SW480 (cell line): ENCODE results near the gene KCTD17.
"Not testable (repeated sequence)": the region's sequence is repeated elsewhere in the genome, so short reads cannot be mapped to it uniquely, and the experiment has no call there.

ENCODE experiments used
- DNase-seq: peaks from one replicate; pipeline ENCODE4 v3.0.0-alpha.2; 2016; ENCODE audit warnings: low spot score

Gene KCTD17

GRCh38 chr22:37060801-37061610 lies 9.5 kb downstream of the KCTD17 start:
- no peak for DNase-seq

DNA sequence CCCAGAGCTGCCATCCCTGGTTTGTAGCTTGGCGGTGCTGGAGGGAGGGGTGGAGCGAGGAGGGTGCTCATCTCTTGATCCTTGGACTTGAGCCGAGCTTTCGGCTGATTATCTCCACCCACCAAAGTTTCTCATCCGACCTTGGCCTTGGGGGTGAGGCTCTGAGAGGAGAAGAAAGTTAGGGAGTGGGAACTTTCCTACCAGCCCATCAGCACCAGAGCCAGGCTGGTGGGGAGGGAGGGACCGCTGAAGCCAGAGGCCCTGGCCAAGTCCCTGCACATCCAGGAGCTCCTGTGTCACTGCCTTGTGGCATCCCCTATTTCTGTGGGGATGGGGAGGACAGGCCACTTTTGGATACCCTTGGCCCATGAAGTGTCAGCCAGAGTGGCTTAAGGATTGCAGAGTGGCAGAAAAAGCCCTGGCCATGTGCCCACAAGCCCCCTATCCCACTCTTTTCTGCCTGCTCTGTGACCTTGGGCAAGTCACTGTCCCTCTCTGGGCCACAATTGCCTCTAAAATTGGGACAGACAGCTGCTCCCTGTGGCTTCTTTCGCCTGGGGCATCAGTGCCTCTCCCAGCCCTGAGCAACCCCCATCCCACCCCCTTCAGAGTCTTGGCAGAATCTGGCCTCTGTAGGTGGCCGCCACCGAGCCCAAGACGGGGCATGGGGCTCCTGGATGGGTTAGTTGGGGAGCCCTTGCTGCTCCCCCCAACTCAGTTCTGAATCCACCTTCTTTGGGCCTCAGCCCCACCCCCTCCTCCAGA lies 10.3 kb downstream of the KCTD17 start:
- DNase-seq, result no peak

- no peak for DNase-seq
Measured at GRCh38 chr22:37062376-37062675, 10.8 kb downstream of the KCTD17 start.

DNA sequence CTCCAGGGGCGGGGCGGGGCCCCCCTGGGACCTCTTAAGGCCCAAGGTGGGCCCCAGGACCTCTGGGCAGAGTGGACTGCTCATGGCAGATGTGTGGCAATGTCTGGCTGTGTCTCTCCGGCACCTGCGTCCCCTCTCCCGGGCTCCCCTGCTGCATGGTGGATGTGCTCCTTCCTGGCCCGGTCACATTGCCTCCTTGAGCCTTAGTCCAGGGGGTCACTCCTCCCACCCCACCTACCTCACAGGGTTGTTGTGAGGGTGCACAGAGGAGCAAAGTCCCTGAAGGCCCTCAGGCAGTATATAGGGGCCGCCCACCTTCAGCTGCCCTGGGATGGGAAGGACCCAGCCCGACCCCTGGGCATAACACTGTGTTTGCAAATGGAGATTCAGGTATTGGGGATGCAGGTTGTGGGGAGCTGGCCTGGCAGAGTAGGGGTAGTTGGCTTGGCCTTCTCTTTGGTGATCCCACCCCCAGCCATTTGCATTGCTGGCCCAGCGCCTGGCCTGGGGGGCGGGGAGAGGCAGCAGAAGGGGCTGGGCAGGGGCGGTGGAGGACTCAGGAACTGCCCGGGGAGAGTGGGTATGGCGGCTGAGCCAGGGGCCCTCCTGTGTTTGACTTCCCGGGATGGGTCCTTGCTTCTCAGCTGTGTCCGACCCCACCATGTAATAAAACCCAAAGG lies 11.3 kb downstream of the KCTD17 start:
- DNase-seq, result no peak

- peak; percentile 43 for DNase-seq
Measured at GRCh38 chr22:37063431-37064420, 12.2 kb downstream of the KCTD17 start.

DNA sequence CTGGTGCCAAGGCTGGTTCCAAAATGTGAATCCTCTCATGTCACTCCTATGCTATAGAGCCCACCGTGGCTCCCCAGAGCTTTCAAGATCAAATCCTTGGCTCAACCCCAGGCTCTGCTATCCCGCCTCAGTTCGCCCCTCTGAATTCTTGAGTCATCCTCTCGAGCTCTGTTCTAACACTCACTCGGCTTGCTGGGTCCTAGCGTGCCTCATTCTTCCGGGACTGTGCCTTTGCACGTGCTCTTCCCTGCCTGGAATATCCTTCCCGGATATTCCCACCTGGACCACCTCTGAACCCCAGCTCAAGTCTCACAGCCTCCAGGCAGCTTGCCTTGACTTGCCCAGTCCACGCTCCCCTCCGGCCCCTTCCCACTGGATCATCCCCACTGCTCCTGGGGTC lies 13.0 kb downstream of the KCTD17 start:
- DNase-seq, result no peak

DNA sequence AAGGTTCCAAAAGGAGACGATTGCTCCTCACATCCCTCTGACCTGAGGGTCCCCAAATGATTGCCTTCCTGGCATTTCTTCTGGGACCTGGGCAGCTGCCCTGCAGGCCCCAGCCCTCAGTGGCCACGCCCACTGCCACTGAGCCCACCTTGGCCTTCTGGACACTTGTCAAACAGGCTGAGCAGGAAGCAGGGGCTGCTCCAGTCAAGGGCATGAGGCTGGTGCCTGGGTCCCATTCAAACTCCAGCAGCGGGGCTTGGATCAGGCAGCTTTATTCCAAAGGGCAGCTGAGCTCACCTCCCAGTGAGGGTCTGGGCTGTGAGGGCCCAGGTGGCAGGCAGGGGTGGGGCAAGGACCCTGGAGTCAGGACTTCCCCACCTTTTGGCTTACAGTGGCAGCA lies 13.6 kb downstream of the KCTD17 start:
- no peak for DNase-seq

GRCh38 chr22:37065961-37066360 lies 14.4 kb downstream of the KCTD17 start:
- no peak for DNase-seq

- DNase-seq, result no peak
Measured at GRCh38 chr22:37067428-37067827, 15.9 kb downstream of the KCTD17 start.

DNA sequence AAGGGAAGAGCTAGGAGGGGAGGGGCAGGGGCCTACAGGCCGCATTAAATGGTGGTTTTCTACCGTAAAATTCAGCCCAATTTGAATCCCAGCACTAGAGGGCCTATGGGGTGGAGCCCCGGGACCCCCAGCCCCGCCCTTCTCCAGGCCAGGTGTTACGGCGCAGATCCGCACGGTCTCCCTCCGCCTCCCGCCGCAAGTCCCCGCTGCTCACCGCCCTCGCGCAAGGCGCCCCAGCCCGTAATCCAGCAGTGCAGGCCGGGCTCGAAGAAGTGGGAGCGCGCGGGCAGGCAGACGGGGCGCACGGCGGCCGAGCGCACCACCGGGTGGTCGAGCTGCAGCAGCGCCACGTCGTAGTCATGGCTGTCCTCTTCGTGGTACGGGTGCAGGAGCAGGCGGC lies 17.3 kb downstream of the KCTD17 start:
- DNase-seq, result no peak

DNA sequence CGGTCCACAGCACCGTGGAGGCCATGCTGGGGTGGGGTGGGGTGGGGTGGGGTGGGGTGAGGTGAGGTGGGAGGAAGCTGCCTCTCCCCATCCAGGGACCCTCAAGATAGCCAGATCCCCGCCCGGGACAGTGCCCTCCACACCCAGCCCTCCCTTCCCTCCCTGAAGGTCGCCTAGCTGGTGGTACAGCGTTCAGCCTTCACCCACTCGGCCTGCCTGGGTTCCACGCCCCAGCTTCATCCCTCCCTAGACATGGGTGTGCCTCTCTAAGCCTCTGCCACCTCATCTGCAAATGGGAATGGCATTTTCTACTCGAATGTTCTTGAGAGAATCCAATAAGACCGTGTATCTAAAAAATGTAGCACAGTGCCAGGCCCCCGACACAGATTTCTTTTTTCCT lies 17.8 kb downstream of the KCTD17 start:
- no peak for DNase-seq

GRCh38 chr22:37069719-37070118 lies 18.2 kb downstream of the KCTD17 start:
- DNase-seq, result no peak

DNA sequence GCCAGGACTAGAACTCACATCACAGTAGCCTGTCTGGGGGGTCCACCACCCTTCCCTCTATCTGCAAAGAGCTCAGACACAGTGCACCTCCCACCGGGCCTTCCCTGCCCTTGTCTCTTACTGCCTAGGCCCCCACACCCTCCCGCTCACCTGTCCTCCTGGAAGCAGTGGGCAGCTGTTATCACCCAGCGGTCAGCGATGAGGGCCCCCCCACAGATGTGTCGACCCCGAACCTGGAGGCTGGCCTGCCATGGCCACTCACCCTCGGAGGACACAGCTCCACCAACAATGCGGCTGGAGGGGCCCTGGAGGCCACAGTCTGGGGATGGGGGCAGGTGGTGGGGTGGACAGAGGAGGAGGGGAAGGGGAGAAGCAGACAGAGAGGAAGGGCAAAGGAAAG lies 18.8 kb downstream of the KCTD17 start:
- DNase-seq, result no peak

DNA sequence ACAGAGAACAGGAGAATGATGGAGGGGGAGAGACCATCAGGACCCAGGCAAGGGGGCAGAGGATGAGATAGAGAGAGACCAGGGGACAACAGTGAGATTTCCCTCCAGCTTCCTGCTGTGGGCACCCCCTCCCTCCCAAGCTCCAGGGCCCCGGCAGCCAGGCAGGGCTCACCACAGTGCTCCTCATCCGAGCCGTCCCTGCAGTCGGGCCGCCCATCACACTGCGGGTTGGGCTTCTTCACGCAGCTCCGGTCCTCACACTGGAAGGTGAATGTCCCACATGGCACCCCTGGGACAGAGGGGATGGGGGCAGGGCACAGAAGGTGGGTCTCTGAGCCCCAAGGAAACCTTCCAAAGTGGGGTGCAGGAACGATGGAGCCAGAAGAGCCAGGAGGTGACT lies 19.2 kb downstream of the KCTD17 start:
- DNase-seq, result no peak

DNA sequence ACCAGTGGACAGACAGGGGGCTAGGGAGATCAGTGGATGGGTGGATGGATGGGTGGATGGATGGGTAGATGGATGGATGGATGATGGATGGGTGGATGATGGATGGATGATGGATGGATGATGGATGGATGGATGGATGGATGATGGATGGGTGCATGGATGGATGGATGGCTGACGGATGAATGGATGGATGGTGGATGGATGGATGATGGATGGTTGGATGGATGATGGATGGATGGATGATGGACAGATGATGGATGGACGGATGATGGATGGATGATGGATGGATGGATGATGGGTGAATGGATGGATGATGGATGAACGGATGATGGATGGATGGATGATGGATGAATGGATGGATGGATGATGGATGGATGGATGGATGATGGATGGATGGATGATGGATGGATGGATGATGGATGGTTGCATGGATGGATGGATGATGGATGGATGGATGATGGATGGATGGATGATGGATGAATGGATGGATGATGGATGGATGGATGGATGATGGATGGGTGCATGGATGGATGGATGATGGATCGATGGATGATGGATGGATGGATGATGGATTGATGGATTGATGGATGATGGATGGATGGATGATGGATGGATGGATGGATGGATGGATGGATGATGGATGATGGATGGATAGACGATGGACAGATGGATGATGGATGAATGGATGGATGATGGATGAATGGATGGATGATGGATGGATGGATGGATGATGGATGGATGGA lies 20.5 kb downstream of the KCTD17 start:
- not testable (repeated sequence) for DNase-seq

DNA sequence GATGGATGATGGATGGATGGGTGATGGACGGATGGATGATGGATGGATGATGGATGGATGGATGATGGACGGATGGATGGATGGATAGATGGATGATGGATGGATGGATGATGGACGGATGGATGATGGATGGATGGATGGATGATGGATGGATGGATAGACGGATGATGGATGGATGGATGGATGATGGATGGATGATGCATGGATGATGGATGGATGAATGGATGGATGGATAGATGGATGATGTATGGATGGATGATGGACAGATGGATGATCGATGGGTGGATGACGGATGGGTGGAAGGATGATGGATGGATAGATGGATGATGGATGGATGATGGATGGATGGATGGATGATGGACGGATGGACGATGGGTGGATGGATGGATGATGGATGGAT lies 21.1 kb downstream of the KCTD17 start:
- no peak for DNase-seq

- no peak for DNase-seq
Measured at GRCh38 chr22:37074537-37074936, 23.0 kb downstream of the KCTD17 start.

DNA sequence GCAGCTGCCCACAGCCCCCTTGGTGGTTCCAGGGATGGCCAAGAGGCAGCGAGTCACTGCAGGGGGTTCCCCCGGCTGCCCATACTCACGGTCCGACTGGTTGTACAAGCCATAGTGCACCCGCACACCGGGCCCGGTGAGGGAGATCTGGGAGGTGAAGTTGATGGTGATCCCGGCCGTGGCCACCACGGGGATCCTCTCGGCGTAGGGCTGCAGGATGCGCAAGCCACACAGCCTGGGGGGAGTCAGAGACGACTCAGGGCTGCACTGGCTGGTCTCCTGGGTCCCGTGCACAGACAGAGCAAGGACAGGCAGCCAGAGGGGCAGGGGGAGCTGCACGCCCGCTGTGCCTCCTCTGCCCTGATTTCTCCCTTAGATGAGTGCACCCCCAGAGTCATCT lies 23.5 kb downstream of the KCTD17 start:
- no peak for DNase-seq

- DNase-seq, result no peak
Measured at GRCh38 chr22:37075822-37076433, 24.4 kb downstream of the KCTD17 start.

DNA sequence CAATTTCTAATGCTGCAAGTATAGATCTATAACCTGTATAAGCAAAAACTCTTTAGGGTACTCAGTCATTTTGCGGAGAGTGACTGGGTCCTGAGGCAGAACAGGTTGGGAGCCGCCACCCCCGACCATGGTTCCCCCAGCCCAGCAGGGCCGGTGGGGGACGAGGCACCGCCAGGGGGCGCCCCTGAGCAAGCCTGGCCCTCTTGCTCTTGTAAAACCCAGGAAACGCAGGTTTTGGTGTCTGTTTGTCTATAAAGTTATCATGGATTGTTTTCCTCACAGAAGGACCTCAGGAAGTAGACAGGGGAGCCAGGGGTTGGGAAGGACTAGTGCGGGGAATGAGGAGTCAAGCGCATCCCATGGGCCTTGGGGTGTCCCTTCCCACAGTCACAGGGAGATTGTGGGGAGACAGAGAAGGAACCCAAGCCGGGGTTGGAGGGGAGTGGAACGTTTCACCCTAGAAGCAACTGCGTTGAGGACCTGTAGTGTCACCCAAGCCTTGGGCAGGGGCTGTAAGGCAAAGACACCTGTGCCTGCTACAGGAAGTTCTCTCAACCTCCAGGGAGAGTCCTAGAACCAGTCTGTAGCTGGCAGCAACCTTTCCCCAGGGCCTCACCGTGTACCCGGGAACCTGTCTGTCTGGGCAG lies 26.4 kb downstream of the KCTD17 start:
- DNase-seq, result no peak
